ENCODE data around the gene HPSE2. TPM values are rescaled to one million over a fixed set of nuclear protein-coding genes. Genes with fewer than 3 reads are reported as not detected.

The HPSE2 gene
- total RNA-seq, 1 experiment from 2014 or later: 0.05 TPM

DNA sequence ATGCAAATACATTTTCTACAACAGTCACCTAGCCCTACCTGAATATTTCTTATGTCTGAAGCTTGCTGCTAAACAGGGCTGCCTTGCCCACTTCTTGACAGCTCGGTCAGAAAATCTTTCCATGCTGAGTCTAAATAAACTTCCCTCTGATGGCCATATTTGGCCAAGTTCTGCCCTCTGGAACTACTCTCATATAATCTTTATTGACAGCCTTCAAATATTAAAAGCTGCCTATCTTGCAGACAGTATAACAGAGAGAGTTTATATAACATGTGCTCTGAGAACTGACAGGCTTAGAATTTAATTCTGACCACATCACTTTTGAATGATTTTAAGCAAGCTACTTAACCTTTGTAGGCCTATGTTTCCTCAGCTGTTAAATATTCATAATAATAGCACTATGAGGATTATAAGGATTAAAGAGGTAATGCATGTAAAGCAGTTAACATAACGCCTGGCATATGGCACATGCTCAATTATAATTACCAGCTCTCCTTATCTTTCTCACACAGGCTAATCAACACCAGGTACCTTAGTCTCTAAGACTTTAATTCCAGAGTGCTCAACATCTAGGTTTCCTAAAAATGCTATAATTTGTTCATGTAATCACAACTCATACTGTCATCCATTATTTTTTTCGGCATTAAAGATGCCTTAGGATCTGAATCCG is 334.1 kb downstream of the HPSE2 start:
- no peaks in the 10 kb centered on the region for H3K9me3 ChIP-seq (ENCODE audit: control insufficient read depth in 1 of 2, insufficient read depth in 1 of 2, low read depth in 1 of 2, low read length in 2 of 2)
- TF ChIP-seq POLR2A (IDR thresholded peaks at IDR 0.05; ENCODE audit: borderline replicate concordance, extremely low read depth, insufficient read depth, insufficient read length) (no peak), EZH2 (IDR thresholded peaks at IDR 0.05) (no peak), EGR1 (IDR thresholded peaks at IDR 0.05; ENCODE audit: low read depth) (no peak), CEBPB (IDR thresholded peaks at IDR 0.05; ENCODE audit: low read depth) (no peak), SP1 (IDR thresholded peaks at IDR 0.05; ENCODE audit: low read depth) (no peak), FOSL1 (IDR thresholded peaks at IDR 0.05; ENCODE audit: low read depth) (no peak)
- H3K4me3 ChIP-seq (replicated peaks in 1 of 2; ENCODE audit: low read depth in 1 of 2, low read length in 2 of 2): no peak overlapping the region
- H3K9me2 ChIP-seq (ENCODE audit: insufficient read depth): no peaks in the 10 kb centered on the region
- no peaks in the 10 kb centered on the region for H3K4me1 ChIP-seq (ENCODE audit: control insufficient read depth in 1 of 2, insufficient read depth in 2 of 2, low read length in 2 of 2)
- ATAC-seq (no peak), DNase-seq (ENCODE audit: low read depth, low spot score) (no peak)
- ChIA-PET RAD21 (ENCODE audit: low non-redundant PET in 1 of 2, low total read pairs in 2 of 2, uncharacterized antibody in 2 of 2, unreplicated experiment in 2 of 2) (no interaction called here), POLR2A (no interaction called here), CTCF (no interaction called here)
- peaks cover 5% of the 10 kb centered on the region; the same call in 1 of the 2 replicates for H3K27me3 ChIP-seq (ENCODE audit: insufficient read depth, low read length)
- H3K79me2 ChIP-seq (ENCODE audit: insufficient read depth, low read length): no peaks in the 10 kb centered on the region
- intact Hi-C loops (cut with micrococcal nuclease): no loop called here
- no peaks in the 10 kb centered on the region for H3K36me3 ChIP-seq (ENCODE audit: control insufficient read depth in 1 of 2, insufficient read depth in 2 of 2, low read length in 2 of 2)
- no peak overlapping the region for H2AFZ ChIP-seq (ENCODE audit: low read depth, low read length, poor library complexity, severe bottlenecking)
- no peaks in the 10 kb centered on the region; the same call in 1 of the 2 replicates for H4K20me1 ChIP-seq (ENCODE audit: insufficient read depth)
- BruUV-seq (replicated peaks): no TSS peak
- no peak overlapping the region for H3K4me2 ChIP-seq (ENCODE audit: low read length)
- H3K27ac ChIP-seq (ENCODE audit: low read depth, low read length): no peak overlapping the region
- H3K9ac ChIP-seq (ENCODE audit: low read length): no peak overlapping the region

GRCh38 chr10:98899018-98899417 is 336.6 kb downstream of the HPSE2 start:
- no peaks in the 10 kb centered on the region for H3K36me3 ChIP-seq (ENCODE audit: control insufficient read depth in 1 of 2, insufficient read depth in 2 of 2, low read length in 2 of 2)
- ChIA-PET CTCF (no interaction called here), POLR2A (no interaction called here), RAD21 (ENCODE audit: low non-redundant PET in 1 of 2, low total read pairs in 2 of 2, uncharacterized antibody in 2 of 2, unreplicated experiment in 2 of 2) (no interaction called here)
- H3K79me2 ChIP-seq (ENCODE audit: insufficient read depth, low read length): no peaks in the 10 kb centered on the region
- H4K20me1 ChIP-seq (ENCODE audit: insufficient read depth): no peaks in the 10 kb centered on the region; the same call in 1 of the 2 replicates
- H3K27me3 ChIP-seq (ENCODE audit: insufficient read depth, low read length): peaks cover 3% of the 10 kb centered on the region; the same call in 1 of the 2 replicates
- H3K9me2 ChIP-seq (ENCODE audit: insufficient read depth): no peaks in the 10 kb centered on the region
- no peak overlapping the region for H3K27ac ChIP-seq (ENCODE audit: low read depth, low read length)
- intact Hi-C loops (cut with micrococcal nuclease): no loop called here
- no peak overlapping the region for H3K9ac ChIP-seq (ENCODE audit: low read length)
- no peaks in the 10 kb centered on the region for H3K4me1 ChIP-seq (ENCODE audit: control insufficient read depth in 1 of 2, insufficient read depth in 2 of 2, low read length in 2 of 2)
- no peak for DNase-seq (ENCODE audit: low read depth, low spot score)
- H3K4me2 ChIP-seq (ENCODE audit: low read length): no peak overlapping the region
- no peaks in the 10 kb centered on the region for H3K9me3 ChIP-seq (ENCODE audit: control insufficient read depth in 1 of 2, insufficient read depth in 1 of 2, low read depth in 1 of 2, low read length in 2 of 2)
- no peak for ATAC-seq
- no TSS peak for BruUV-seq (replicated peaks)
- H2AFZ ChIP-seq (ENCODE audit: low read depth, low read length, poor library complexity, severe bottlenecking): no peak overlapping the region
- TF ChIP-seq SRF (IDR thresholded peaks at IDR 0.05; ENCODE audit: low read depth) (no peak), TCF7L2 (IDR thresholded peaks at IDR 0.05; ENCODE audit: borderline replicate concordance, extremely low read depth, insufficient read depth, insufficient read length) (no peak), ELF1 (IDR thresholded peaks at IDR 0.05; ENCODE audit: borderline replicate concordance, low read depth) (no peak), POLR2A (IDR thresholded peaks at IDR 0.05; ENCODE audit: borderline replicate concordance, extremely low read depth, insufficient read depth, insufficient read length) (no peak), EGR1 (IDR thresholded peaks at IDR 0.05; ENCODE audit: low read depth) (no peak)
- no peak overlapping the region for H3K4me3 ChIP-seq (replicated peaks in 1 of 2; ENCODE audit: low read depth in 1 of 2, low read length in 2 of 2)

All from HCT116 (cell line).